ENCODE measurements around the gene MORC4. TPM values are rescaled to one million over a fixed set of nuclear protein-coding genes. Genes with fewer than 3 reads are reported as not detected.

The MORC4 gene
- total and polyA plus RNA-seq, 2 of the 4 experiments (the other 2 are of a cell fraction): 17.5 to 34.2 TPM

DNA sequence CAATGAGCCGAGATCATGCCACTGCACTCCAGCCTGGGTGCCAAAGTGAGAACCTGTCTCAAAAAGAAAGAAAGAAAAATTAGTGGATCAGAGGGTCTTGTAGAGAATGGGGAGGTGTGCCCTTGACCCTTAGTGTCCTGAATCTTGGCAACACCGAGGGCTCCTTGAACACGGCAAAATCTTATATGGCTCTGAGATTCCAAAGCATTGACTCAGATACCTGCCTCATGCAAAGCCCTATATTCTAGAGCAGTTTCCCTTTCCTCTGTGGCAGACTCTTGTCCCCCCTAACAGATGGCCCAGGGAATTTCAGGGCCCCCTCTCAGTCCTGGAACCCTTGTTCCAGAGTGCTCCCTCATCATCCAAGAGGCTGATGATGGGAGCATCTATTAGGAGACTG, 73.0 kb downstream of the MORC4 start:
- BruUV-seq (replicated peaks): no TSS peak
- Histone ChIP-seq H3K14ac (replicated peaks; ENCODE audit: low read depth, low read length) (no peak overlapping the region), H3K36me3 (ENCODE audit: control insufficient read depth, insufficient read depth, low read length) (no peaks in the 10 kb centered on the region), H3K9ac (ENCODE audit: low read depth, low read length) (no peak overlapping the region), H2BK20ac (ENCODE audit: low read depth, low read length) (no peak overlapping the region), H3K18ac (ENCODE audit: low read depth, low read length) (no peak overlapping the region), H3K27ac (ENCODE audit: insufficient read depth, low read length) (no peak overlapping the region), H2BK120ac (ENCODE audit: low read depth, low read length) (no peak overlapping the region), H3K9me1 (ENCODE audit: insufficient read depth, low read length) (no peaks in the 10 kb centered on the region), H4K8ac (ENCODE audit: low read depth in 2 of 2, low read length in 2 of 2) (no peak overlapping the region), H3K27me3 (ENCODE audit: control insufficient read depth, insufficient read depth, low read length) (peaks cover 3% of the 10 kb centered on the region; the same call in 1 of the 2 replicates), H3K4me1 (ENCODE audit: control insufficient read depth, insufficient read depth, low read length) (peaks cover under 1% of the 10 kb centered on the region; the same call in 1 of the 2 replicates), H3K79me1 (ENCODE audit: low read depth in 1 of 2, low read length in 2 of 2) (no peaks in the 10 kb centered on the region), H3K9me3 (ENCODE audit: control insufficient read depth, insufficient read depth, low read length) (no peaks in the 10 kb centered on the region), H3K4me2 (ENCODE audit: low read depth, low read length) (no peak overlapping the region), H3K4me3 (ENCODE audit: insufficient read depth, low read depth, low read length) (no peak overlapping the region), H3K23ac (ENCODE audit: low read depth, low read length) (no peak overlapping the region), H4K91ac (ENCODE audit: insufficient read depth, low read depth, low read length) (no peak overlapping the region), H4K5ac (ENCODE audit: low read depth, low read length) (no peak overlapping the region), H2AK5ac (ENCODE audit: low read depth, low read length) (no peak overlapping the region), H3K4ac (ENCODE audit: low read depth, low read length) (no peak overlapping the region), H3K56ac (ENCODE audit: extremely low read depth, insufficient read depth, low read length) (no peak overlapping the region), H2BK5ac (ENCODE audit: low read depth, low read length, poor library complexity, severe bottlenecking) (no peak overlapping the region), H2BK15ac (ENCODE audit: low read depth, low read length) (no peak overlapping the region), H2AFZ (replicated peaks; ENCODE audit: low read length, poor library complexity) (no peak overlapping the region), H4K20me1 (ENCODE audit: insufficient read depth, low read length) (no peaks in the 10 kb centered on the region), H2AK9ac (replicated peaks; ENCODE audit: low read depth, low read length, poor library complexity) (no peak overlapping the region)
- WGBS, 2 experiments (ENCODE audit: extremely low coverage in 2 of 2, insufficient read length in 1 of 2): 92% methylated on average over 2 of the region's 3 CpGs; no CpG with 5 or more reads in 1 of the 2 experiments
- in situ Hi-C loops (cut with MboI; ENCODE audit: low sequenced_read_pairs) (no loop called here), dilution Hi-C loops (cut with HindIII; ENCODE audit: low sequenced_read_pairs, unreplicated experiment) (no loop called here), intact Hi-C loops (cut with micrococcal nuclease) (no loop called here)
- ATAC-seq (ENCODE audit: low read depth) (no peak; the same call in 1 of the 2 replicates), DNase-seq (no peak)
- no peak for TF ChIP-seq BHLHE40 (IDR thresholded peaks at IDR 0.05; ENCODE audit: low read depth, low read length)
- no peak for TF ChIP-seq NFE2L2 (IDR thresholded peaks at IDR 0.05; ENCODE audit: low read depth, low read length)
- no peak for TF ChIP-seq FOS (IDR thresholded peaks at IDR 0.05; ENCODE audit: low read depth, low read length)
- TF ChIP-seq CHD1 (IDR thresholded peaks at IDR 0.05; ENCODE audit: low read depth, low read length): no peak
- no peak for TF ChIP-seq MAFK (IDR thresholded peaks at IDR 0.05; ENCODE audit: low read depth, low read length)
- TF ChIP-seq, protein P1, sequence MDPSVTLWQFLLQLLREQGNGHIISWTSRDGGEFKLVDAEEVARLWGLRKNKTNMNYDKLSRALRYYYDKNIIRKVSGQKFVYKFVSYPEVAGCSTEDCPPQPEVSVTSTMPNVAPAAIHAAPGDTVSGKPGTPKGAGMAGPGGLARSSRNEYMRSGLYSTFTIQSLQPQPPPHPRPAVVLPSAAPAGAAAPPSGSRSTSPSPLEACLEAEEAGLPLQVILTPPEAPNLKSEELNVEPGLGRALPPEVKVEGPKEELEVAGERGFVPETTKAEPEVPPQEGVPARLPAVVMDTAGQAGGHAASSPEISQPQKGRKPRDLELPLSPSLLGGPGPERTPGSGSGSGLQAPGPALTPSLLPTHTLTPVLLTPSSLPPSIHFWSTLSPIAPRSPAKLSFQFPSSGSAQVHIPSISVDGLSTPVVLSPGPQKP (IDR thresholded peaks at IDR 0.05; ENCODE audit: borderline replicate concordance, low read depth, low read length): no peak
- TF ChIP-seq MAZ (IDR thresholded peaks at IDR 0.05; ENCODE audit: borderline replicate concordance, low read depth, low read length): no peak
- no peak for TF ChIP-seq RAD21 (IDR thresholded peaks at IDR 0.05; ENCODE audit: low read length)
- TF ChIP-seq RFX5 (IDR thresholded peaks at IDR 0.05; ENCODE audit: low read depth, low read length): no peak
- TF ChIP-seq MXI1 (IDR thresholded peaks at IDR 0.05; ENCODE audit: borderline replicate concordance, low read depth, low read length): no peak
- TF ChIP-seq SMC3 (IDR thresholded peaks at IDR 0.05; ENCODE audit: low read depth, low read length): no peak
- TF ChIP-seq POLR2A (IDR thresholded peaks at IDR 0.05; ENCODE audit: low read depth, low read length): no peak
- TF ChIP-seq, protein P2, sequence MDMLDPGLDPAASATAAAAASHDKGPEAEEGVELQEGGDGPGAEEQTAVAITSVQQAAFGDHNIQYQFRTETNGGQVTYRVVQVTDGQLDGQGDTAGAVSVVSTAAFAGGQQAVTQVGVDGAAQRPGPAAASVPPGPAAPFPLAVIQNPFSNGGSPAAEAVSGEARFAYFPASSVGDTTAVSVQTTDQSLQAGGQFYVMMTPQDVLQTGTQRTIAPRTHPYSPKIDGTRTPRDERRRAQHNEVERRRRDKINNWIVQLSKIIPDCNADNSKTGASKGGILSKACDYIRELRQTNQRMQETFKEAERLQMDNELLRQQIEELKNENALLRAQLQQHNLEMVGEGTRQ (IDR thresholded peaks at IDR 0.05; ENCODE audit: low read depth, low read length): no peak
- CTCF ChIA-PET: no interaction called here
- POLR2A ChIA-PET (ENCODE audit: unreplicated experiment): no interaction called here
